GM23338 (cell line): Measurements from ENCODE around the gene SETX. TPM values are rescaled to one million over a fixed set of nuclear protein-coding genes. Genes with fewer than 3 reads are reported as not detected.

Experiments
- ATAC-seq: fragments of 200-7000 bp; cut with Tn5 transposase; 3 replicates; pipeline ENCODE4 v1.9.1; 2020
- DNase-seq: peaks from one replicate; pipeline ENCODE4 v3.0.0-alpha.2; 2015; ENCODE audit warnings: low spot score
- H2AFZ ChIP-seq: fragments of 200-600 bp; sonication (generic); 2 replicates; pipeline ENCODE4 v1.8.0; 2016; ENCODE audit warnings: antibody characterized with exemption, mild to moderate bottlenecking, moderate library complexity
- H3F3A ChIP-seq: fragments of 200-600 bp; sonication (generic); replicated peaks from 2 replicates; pipeline ENCODE4 v1.8.0; 2017; ENCODE audit warnings: antibody characterized with exemption, mixed run types, low read depth
- H3K27ac ChIP-seq: fragments of 200-600 bp; sonication (generic); 2 replicates; pipeline ENCODE4 v1.6.1; 2016; ENCODE audit warnings: low read depth
- H3K27me3 ChIP-seq: fragments of 200-600 bp; sonication (generic); 2 replicates; pipeline ENCODE4 v1.8.0; 2016; ENCODE audit warnings: mild to moderate bottlenecking, mixed run types, moderate library complexity; ENCODE audit not compliant: insufficient read depth
- H3K36me3 ChIP-seq: fragments of 200-600 bp; sonication (generic); 2 replicates; pipeline ENCODE4 v1.8.0; 2016; ENCODE audit warnings: mild to moderate bottlenecking; ENCODE audit not compliant: insufficient read depth
- H3K4me1 ChIP-seq: fragments of 200-600 bp; sonication (generic); 2 replicates; pipeline ENCODE4 v1.8.0; 2016; ENCODE audit warnings: mild to moderate bottlenecking, moderate library complexity; ENCODE audit not compliant: insufficient read depth
- H3K4me2 ChIP-seq: fragments of 200-600 bp; sonication (generic); 2 replicates; pipeline ENCODE4 v1.7.1; 2017; ENCODE audit warnings: mixed run types
- H3K4me3 ChIP-seq: fragments of 200-600 bp; sonication (generic); 2 replicates; pipeline ENCODE4 v1.6.1; 2016; ENCODE audit warnings: mixed run types
- H3K79me2 ChIP-seq: fragments of 200-600 bp; sonication (generic); replicated peaks from 2 replicates; pipeline ENCODE4 v1.8.0; 2017; ENCODE audit warnings: mild to moderate bottlenecking; ENCODE audit not compliant: insufficient read depth
- H3K9me2 ChIP-seq: fragments of 200-600 bp; sonication (generic); 2 replicates; pipeline ENCODE4 v1.8.0; 2017; ENCODE audit not compliant: insufficient read depth
- H4K20me1 ChIP-seq: fragments of 200-600 bp; sonication (generic); replicated peaks from 2 replicates; pipeline ENCODE4 v1.8.0; 2017; ENCODE audit warnings: mild to moderate bottlenecking; ENCODE audit not compliant: insufficient read depth
- H3K27ac Mint-ChIP-seq: 2 replicates; pipeline ENCODE4 v1.8.0; 2020; ENCODE audit warnings: inconsistent platforms, mild to moderate bottlenecking, moderate library complexity, mixed read lengths
- H3K27me3 Mint-ChIP-seq: 3 replicates; pipeline ENCODE4 v1.8.0; 2022; ENCODE audit warnings: low read depth, mild to moderate bottlenecking, moderate library complexity, mixed read lengths, inconsistent platforms; ENCODE audit not compliant: insufficient read depth, poor library complexity
- H3K36me3 Mint-ChIP-seq: 3 replicates; pipeline ENCODE4 v1.8.0; 2021; ENCODE audit warnings: low read depth, mild to moderate bottlenecking, inconsistent platforms, moderate library complexity, mixed read lengths
- H3K4me1 Mint-ChIP-seq: 3 replicates; pipeline ENCODE4 v1.8.0; 2020; ENCODE audit warnings: mild to moderate bottlenecking, inconsistent platforms, mixed read lengths
- H3K4me3 Mint-ChIP-seq: 3 replicates; pipeline ENCODE4 v1.8.0; 2021; ENCODE audit warnings: moderate library complexity, mild to moderate bottlenecking, inconsistent platforms, mixed read lengths
- H3K9me3 Mint-ChIP-seq: 3 replicates; pipeline ENCODE4 v1.8.0; 2020; ENCODE audit warnings: moderate library complexity, mild to moderate bottlenecking, inconsistent platforms, mixed read lengths
- CREB1 ChIP-seq: fragments of 250-450 bp; sonication (Bioruptor Pico); IDR thresholded peaks from 2 replicates; pipeline ENCODE4 v1.5.0; 2020; ENCODE audit warnings: low read depth, mild to moderate bottlenecking, moderate library complexity
- CTCF ChIP-seq, 2 experiments: fragments of 200-600 bp in 1 of 2; sonication (generic) in 1 of 2; conservative IDR thresholded peaks; 2 replicates each; pipeline versions ENCODE4 v1.5.1 to v1.6.1; 2016 to 2017; ENCODE audit warnings: antibody characterized with exemption in 2 of 2, low read depth in 2 of 2, mild to moderate bottlenecking in 2 of 2, moderate library complexity in 1 of 2
- ETS1 ChIP-seq: IDR thresholded peaks from 2 replicates; pipeline ENCODE4 v1.6.1; 2016; ENCODE audit warnings: antibody characterized with exemption
- EZH2 ChIP-seq: fragments of 200-600 bp; sonication (generic); IDR thresholded peaks from one replicate; pipeline ENCODE4 v1.8.0; 2017; ENCODE audit warnings: antibody characterized with exemption, mild to moderate bottlenecking, low read depth; ENCODE audit not compliant: unreplicated experiment
- EZH2phosphoT487 ChIP-seq: fragments of 200-600 bp; sonication (generic); IDR thresholded peaks from one replicate; pipeline ENCODE4 v1.8.1; 2018; ENCODE audit warnings: antibody characterized with exemption; ENCODE audit not compliant: unreplicated experiment
- JUNB ChIP-seq: IDR thresholded peaks from one replicate; pipeline ENCODE4 v1.6.1; 2016; ENCODE audit warnings: antibody characterized with exemption; ENCODE audit not compliant: unreplicated experiment
- NANOG ChIP-seq: IDR thresholded peaks from 2 replicates; pipeline ENCODE4 v1.6.1; 2016; ENCODE audit warnings: antibody characterized with exemption, borderline replicate concordance
- POLR2AphosphoS5 ChIP-seq: IDR thresholded peaks from 2 replicates; pipeline ENCODE4 v1.6.1; 2016; ENCODE audit warnings: antibody characterized with exemption, low read depth
- REST ChIP-seq: IDR thresholded peaks from one replicate; pipeline ENCODE4 v1.6.1; 2018; ENCODE audit warnings: antibody characterized with exemption; ENCODE audit not compliant: unreplicated experiment
- STAT1 ChIP-seq: IDR thresholded peaks from one replicate; pipeline ENCODE4 v1.6.1; 2016; ENCODE audit warnings: antibody characterized with exemption; ENCODE audit not compliant: unreplicated experiment
- ZNF114 ChIP-seq: fragments of 250-450 bp; sonication (Bioruptor Pico); IDR thresholded peaks from 2 replicates; pipeline ENCODE4 v1.5.0; 2020; ENCODE audit warnings: mild to moderate bottlenecking, moderate library complexity
- ZNF331 ChIP-seq: fragments of 250-450 bp; sonication (Bioruptor Pico); IDR thresholded peaks from 2 replicates; pipeline ENCODE4 v1.5.0; 2020; ENCODE audit warnings: low read depth, mild to moderate bottlenecking, moderate library complexity
- ZNF462 ChIP-seq: fragments of 250-450 bp; sonication (Bioruptor Pico); IDR thresholded peaks from 2 replicates; pipeline ENCODE4 v1.5.0; 2020; ENCODE audit warnings: mild to moderate bottlenecking, moderate library complexity
- polyA plus RNA-seq: library from polyadenylated mRNA; unstranded; fragments of >200 nt; fragmentation: Nextera tagmentation; extraction: Ambion mirVana; gene quantifications from 2 replicates; pipeline ENCODE4 v1.2.1, GENCODE V29; 2016
- total RNA-seq: library from RNA; depleted of rRNA; stranded (reverse); fragments of >200 nt; shearing (Covaris generic); gene quantifications from 2 replicates; pipeline ENCODE4 v1.2.3, GENCODE V29; 2014

SETX gene
- total and polyA plus RNA-seq, 2 experiments from 2014 or later: 17.5 to 49.9 TPM

GRCh38 chr9:132234535-132234934 lies 120.3 kb downstream of the SETX start:
- DNase-seq: no peak

More at GRCh38 chr9:132234535-132234934, 120.3 kb downstream of the SETX start:
- Histone ChIP-seq H4K20me1 (no peaks in the 10 kb centered on the region), H3K4me3 (no peak overlapping the region), H2AFZ (no peak overlapping the region), H3K4me2 (no peak overlapping the region), H3F3A (0 out of 2 replicates have a peak, but pooled peaks cover 4% of the 10 kb centered on the region), H3K79me2 (no peaks in the 10 kb centered on the region), H3K9me2 (no peaks in the 10 kb centered on the region), H3K27ac (no peak overlapping the region), H3K27me3 (no peaks in the 10 kb centered on the region), H3K4me1 (no peaks in the 10 kb centered on the region), H3K36me3 (no peaks in the 10 kb centered on the region)
- H3K27ac Mint-ChIP-seq: no peak overlapping the region
- H3K27me3 Mint-ChIP-seq: peaks cover 24% of the 10 kb centered on the region
- H3K9me3 Mint-ChIP-seq: no peaks in the 10 kb centered on the region
- TF ChIP-seq EZH2phosphoT487 (no peak), NANOG (no peak), ZNF331 (CRISPR knock-in tag) (no peak), JUNB (no peak), ZNF114 (CRISPR knock-in tag) (no peak), ETS1 (no peak), POLR2AphosphoS5 (no peak), REST (no peak), CTCF (conservative IDR thresholded peaks at IDR 0.05; ENCODE audit: low read depth in 2 of 2) (no peak), ZNF462 (CRISPR knock-in tag) (no peak), STAT1 (no peak), CREB1 (CRISPR knock-in tag) (no peak), EZH2 (no peak)
- H3K36me3 Mint-ChIP-seq: no peaks in the 10 kb centered on the region
- ATAC-seq: no peak
- H3K4me3 Mint-ChIP-seq: no peak overlapping the region
- peaks cover 6% of the 10 kb centered on the region; the same call in 2 of the 3 replicates for H3K4me1 Mint-ChIP-seq
